Thoracic aorta (tissue), 2 donors: Measurements from ENCODE around the gene GABRB1. TPM values are rescaled to one million over a fixed set of nuclear protein-coding genes. Genes with fewer than 3 reads are reported as not detected.

Source experiments
- ATAC-seq: fragments of 150-250 bp; one replicate; pipeline ENCODE4 v1.8.0; 2017; ENCODE audit warnings: low read depth; ENCODE audit not compliant: insufficient number of reproducible peaks, low FRiP score
- DNase-seq: peaks from one replicate; pipeline ENCODE4 v3.0.0-alpha.2; 2020; ENCODE audit warnings: low spot score
- H3K27ac ChIP-seq, 2 donors: fragments of 200-600 bp; sonication (generic); 1 replicate in 1 of 2; 2 replicates in 1 of 2; pipeline ENCODE4 v1.5.1; 2016; ENCODE audit warnings: mild to moderate bottlenecking in 2 of 2, moderate library complexity in 2 of 2
- H3K27me3 ChIP-seq: fragments of 200-600 bp; sonication (generic); replicated peaks from 2 replicates; pipeline ENCODE4 v1.6.0; 2016; ENCODE audit warnings: mild to moderate bottlenecking; ENCODE audit not compliant: insufficient read depth
- H3K36me3 ChIP-seq: fragments of 200-600 bp; sonication (generic); one replicate; pipeline ENCODE4 v1.5.1; 2016
- H3K4me1 ChIP-seq, 2 donors: fragments of 200-600 bp; sonication (generic); 1 replicate in 1 of 2; 2 replicates in 1 of 2; pipeline versions ENCODE4 v1.5.1 to v1.6.0; 2016; ENCODE audit warnings: low read depth in 2 of 2, mild to moderate bottlenecking in 1 of 2; ENCODE audit not compliant: control insufficient read depth in 1 of 2
- H3K4me3 ChIP-seq: fragments of 200-600 bp; sonication (generic); 2 replicates; pipeline ENCODE4 v1.5.1; 2016; ENCODE audit warnings: mild to moderate bottlenecking
- H3K9me3 ChIP-seq: fragments of 200-600 bp; sonication (generic); 2 replicates; pipeline ENCODE4 v1.5.1; 2016
- total RNA-seq, 2 donors: library from RNA; depleted of rRNA; stranded (reverse); fragments of >200 nt; gene quantifications; one replicate each; pipeline versions ENCODE4 v1.1.0 to v1.2.3, GENCODE V29; 2016
- TF ChIP-seq, protein P1 (sequence below): fragments of 200-600 bp; sonication (generic); IDR thresholded peaks from one replicate; pipeline ENCODE4 v1.5.1; 2019; ENCODE audit warnings: antibody characterized with exemption

The GABRB1 gene
- total RNA-seq, 2 donors from 2014 or later = not detected

DNA sequence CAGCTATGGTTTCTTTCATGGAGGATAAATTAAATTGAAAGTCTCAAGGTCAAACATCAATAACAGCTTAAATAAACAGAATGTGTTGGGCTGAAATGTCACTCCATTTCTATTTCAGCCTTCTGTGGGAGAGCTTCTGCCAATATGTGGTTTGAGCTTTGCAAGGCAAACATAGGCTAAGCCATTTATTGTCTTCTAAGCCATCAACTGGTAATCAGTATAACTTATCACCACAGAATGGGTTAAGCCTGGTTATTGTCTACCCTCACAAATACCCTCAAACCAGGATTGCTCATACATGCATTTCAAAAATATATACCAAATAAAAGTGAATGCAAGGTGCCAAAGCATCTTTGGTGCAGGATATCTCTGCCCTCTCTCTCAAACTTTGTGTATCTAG, 52.7 kb downstream of the GABRB1 start:
- H3K9me3 ChIP-seq = no peaks in the 10 kb centered on the region
- no peaks in the 10 kb centered on the region for H3K27me3 ChIP-seq
- H3K27ac ChIP-seq = no peak overlapping the region
- no peak overlapping the region for H3K4me3 ChIP-seq
- DNase-seq (no peak), ATAC-seq (no peak)
- no peaks in the 10 kb centered on the region for H3K36me3 ChIP-seq
- no peaks in the 10 kb centered on the region for H3K4me1 ChIP-seq
- TF ChIP-seq, protein P1, sequence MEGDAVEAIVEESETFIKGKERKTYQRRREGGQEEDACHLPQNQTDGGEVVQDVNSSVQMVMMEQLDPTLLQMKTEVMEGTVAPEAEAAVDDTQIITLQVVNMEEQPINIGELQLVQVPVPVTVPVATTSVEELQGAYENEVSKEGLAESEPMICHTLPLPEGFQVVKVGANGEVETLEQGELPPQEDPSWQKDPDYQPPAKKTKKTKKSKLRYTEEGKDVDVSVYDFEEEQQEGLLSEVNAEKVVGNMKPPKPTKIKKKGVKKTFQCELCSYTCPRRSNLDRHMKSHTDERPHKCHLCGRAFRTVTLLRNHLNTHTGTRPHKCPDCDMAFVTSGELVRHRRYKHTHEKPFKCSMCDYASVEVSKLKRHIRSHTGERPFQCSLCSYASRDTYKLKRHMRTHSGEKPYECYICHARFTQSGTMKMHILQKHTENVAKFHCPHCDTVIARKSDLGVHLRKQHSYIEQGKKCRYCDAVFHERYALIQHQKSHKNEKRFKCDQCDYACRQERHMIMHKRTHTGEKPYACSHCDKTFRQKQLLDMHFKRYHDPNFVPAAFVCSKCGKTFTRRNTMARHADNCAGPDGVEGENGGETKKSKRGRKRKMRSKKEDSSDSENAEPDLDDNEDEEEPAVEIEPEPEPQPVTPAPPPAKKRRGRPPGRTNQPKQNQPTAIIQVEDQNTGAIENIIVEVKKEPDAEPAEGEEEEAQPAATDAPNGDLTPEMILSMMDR = no peak

- DNase-seq = no peak
- Histone ChIP-seq H3K36me3 (no peaks in the 10 kb centered on the region), H3K9me3 (no peaks in the 10 kb centered on the region), H3K4me1 (no peaks in the 10 kb centered on the region), H3K4me3 (no peak overlapping the region), H3K27me3 (no peaks in the 10 kb centered on the region), H3K27ac (no peak overlapping the region)
- TF ChIP-seq, protein P1 = no peak
- ATAC-seq = no peak
Measured at GRCh38 chr4:47084795-47085194, 53.4 kb downstream of the GABRB1 start.

DNA sequence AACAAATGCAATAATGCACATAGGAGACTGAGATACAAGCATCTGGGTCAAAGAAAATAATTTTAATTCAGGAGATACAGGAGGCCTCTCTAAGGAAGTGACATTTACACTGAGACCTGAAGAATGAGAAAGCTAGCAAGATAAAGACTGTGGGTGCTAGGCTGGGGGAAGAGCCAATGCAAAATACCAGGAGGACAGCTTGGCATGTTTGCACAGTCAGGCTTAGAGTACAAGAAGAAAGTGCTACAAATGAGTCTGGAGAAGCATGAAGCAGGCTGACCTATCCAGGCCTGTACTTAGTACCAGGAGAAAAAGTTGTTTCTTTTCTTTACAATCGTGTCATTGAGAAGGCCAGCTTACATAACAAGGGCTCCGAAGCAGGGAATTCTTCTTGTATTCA, 56.9 kb downstream of the GABRB1 start:
- H3K27me3 ChIP-seq = no peaks in the 10 kb centered on the region
- no peaks in the 10 kb centered on the region for H3K4me1 ChIP-seq
- no peak overlapping the region for H3K4me3 ChIP-seq
- TF ChIP-seq, protein P1 = no peak
- DNase-seq (no peak), ATAC-seq (no peak)
- H3K36me3 ChIP-seq = no peaks in the 10 kb centered on the region
- H3K9me3 ChIP-seq = no peaks in the 10 kb centered on the region
- no peak overlapping the region for H3K27ac ChIP-seq

GRCh38 chr4:47095884-47096283, 64.5 kb downstream of the GABRB1 start:
- H3K4me1 ChIP-seq = no peaks in the 10 kb centered on the region
- H3K27ac ChIP-seq = no peak overlapping the region
- DNase-seq (no peak), ATAC-seq (no peak)
- no peak overlapping the region for H3K4me3 ChIP-seq
- no peaks in the 10 kb centered on the region for H3K27me3 ChIP-seq
- H3K9me3 ChIP-seq = no peaks in the 10 kb centered on the region
- H3K36me3 ChIP-seq = no peaks in the 10 kb centered on the region
- TF ChIP-seq, protein P1 = no peak

- H3K9me3 ChIP-seq = no peaks in the 10 kb centered on the region
- H3K4me3 ChIP-seq = no peak overlapping the region
- no peak overlapping the region for H3K27ac ChIP-seq
- ATAC-seq (no peak), DNase-seq (no peak)
- H3K27me3 ChIP-seq = no peaks in the 10 kb centered on the region
- H3K36me3 ChIP-seq = no peaks in the 10 kb centered on the region
- TF ChIP-seq, protein P1 = no peak
- no peaks in the 10 kb centered on the region for H3K4me1 ChIP-seq
Measured at GRCh38 chr4:47101453-47101852, 70.1 kb downstream of the GABRB1 start.
